ENCODE data around the gene C1orf50.

Gene C1orf50

GRCh38 chr1:42737257-42737656 lies 29.8 kb upstream of the C1orf50 start:
- no peak overlapping the region for H3K27ac ChIP-seq
- H3K36me3 ChIP-seq, result no peaks in the 10 kb centered on the region
- no peaks in the 10 kb centered on the region for H3K27me3 ChIP-seq
- H3K4me1 ChIP-seq (ENCODE audit: control insufficient read depth in 1 of 2, insufficient read depth in 1 of 2, low read depth in 1 of 2, low read length in 1 of 2), result peaks cover 0 to 2% of the 10 kb centered on the region in 2 experiments
- H3K4me3 ChIP-seq (ENCODE audit: low read depth in 1 of 2, low read length in 1 of 2), result no peak overlapping the region
- H3K9me3 ChIP-seq, result no peaks in the 10 kb centered on the region
- TF ChIP-seq, protein P1, sequence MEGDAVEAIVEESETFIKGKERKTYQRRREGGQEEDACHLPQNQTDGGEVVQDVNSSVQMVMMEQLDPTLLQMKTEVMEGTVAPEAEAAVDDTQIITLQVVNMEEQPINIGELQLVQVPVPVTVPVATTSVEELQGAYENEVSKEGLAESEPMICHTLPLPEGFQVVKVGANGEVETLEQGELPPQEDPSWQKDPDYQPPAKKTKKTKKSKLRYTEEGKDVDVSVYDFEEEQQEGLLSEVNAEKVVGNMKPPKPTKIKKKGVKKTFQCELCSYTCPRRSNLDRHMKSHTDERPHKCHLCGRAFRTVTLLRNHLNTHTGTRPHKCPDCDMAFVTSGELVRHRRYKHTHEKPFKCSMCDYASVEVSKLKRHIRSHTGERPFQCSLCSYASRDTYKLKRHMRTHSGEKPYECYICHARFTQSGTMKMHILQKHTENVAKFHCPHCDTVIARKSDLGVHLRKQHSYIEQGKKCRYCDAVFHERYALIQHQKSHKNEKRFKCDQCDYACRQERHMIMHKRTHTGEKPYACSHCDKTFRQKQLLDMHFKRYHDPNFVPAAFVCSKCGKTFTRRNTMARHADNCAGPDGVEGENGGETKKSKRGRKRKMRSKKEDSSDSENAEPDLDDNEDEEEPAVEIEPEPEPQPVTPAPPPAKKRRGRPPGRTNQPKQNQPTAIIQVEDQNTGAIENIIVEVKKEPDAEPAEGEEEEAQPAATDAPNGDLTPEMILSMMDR (IDR thresholded peaks at IDR 0.05), result no peak

GRCh38 chr1:42737986-42738677 lies 28.9 kb upstream of the C1orf50 start:
- Histone ChIP-seq H3K36me3 (no peaks in the 10 kb centered on the region), H3K9me3 (no peaks in the 10 kb centered on the region), H3K27ac (no peak overlapping the region), H3K4me1 (ENCODE audit: control insufficient read depth in 1 of 2, insufficient read depth in 1 of 2, low read depth in 1 of 2, low read length in 1 of 2) (peaks cover 0 to 2% of the 10 kb centered on the region in 2 experiments), H3K27me3 (no peaks in the 10 kb centered on the region), H3K4me3 (ENCODE audit: low read depth in 1 of 2, low read length in 1 of 2) (no peak overlapping the region)
- TF ChIP-seq, protein P1 (IDR thresholded peaks at IDR 0.05), result no peak

GRCh38 chr1:42738678-42739226 lies 28.3 kb upstream of the C1orf50 start:
- Histone ChIP-seq H3K36me3 (no peaks in the 10 kb centered on the region), H3K4me3 (ENCODE audit: low read depth in 1 of 2, low read length in 1 of 2) (no peak overlapping the region), H3K4me1 (ENCODE audit: control insufficient read depth in 1 of 2, insufficient read depth in 1 of 2, low read depth in 1 of 2, low read length in 1 of 2) (peaks cover 0 to 2% of the 10 kb centered on the region in 2 experiments), H3K9me3 (no peaks in the 10 kb centered on the region), H3K27me3 (no peaks in the 10 kb centered on the region), H3K27ac (no peak overlapping the region)
- TF ChIP-seq, protein P1 (IDR thresholded peaks at IDR 0.05), result no peak

DNA sequence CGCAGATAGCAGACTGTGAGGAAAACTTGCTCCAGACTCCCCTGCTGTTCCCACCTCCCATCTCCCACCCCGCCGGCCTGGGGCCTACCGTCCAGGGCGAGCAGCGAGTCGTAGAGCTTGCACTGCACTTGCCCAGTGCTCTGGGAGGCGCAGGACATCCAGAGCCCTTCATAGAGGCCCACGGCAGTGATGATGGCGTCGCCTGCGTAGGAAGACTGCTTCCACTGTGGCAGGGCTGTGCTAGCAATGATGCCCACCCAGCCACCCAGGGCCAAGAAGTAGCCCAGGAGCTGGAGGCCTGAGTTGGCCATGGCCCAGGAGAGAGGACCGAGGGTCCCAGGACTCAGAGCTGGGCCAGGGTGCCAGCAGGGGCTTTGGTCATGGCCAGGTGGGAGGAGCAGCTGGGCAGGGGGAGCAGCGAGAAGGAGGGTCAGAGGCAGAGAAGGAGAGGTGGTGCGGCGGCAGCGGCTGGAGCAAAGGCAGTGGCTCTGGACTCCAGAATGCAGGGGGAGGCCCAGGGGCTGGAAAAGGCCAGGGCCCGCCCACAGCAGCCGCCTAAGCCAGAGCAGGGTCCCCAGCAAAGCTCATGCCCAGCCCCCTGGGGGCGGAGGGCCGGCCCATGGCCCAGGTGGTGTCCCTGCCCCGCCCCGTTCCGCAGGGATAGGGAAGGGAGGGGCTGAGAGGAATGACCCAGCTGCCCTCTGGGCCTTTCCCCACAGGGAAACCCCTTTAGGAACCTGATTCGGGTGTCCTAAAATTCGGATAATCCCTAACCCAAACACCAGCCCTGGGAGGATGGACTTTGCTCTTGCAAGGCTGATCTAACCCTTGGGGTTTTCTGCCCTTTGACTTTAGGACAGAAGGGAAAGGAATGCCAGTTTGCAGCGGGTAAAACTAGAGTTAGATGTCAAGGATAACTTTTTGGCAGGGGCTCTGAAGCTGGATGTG lies 27.0 kb upstream of the C1orf50 start, which contains the start of gene CLDN19:
CLDN19 (minus strand) TSS at position 484 of the 948 bp plus-strand sequence; CDS start at position 311, 173 bp downstream.
- H3K27me3 ChIP-seq, result no peaks in the 10 kb centered on the region
- TF ChIP-seq, protein P1 (IDR thresholded peaks at IDR 0.05), result no peak
- H3K4me1 ChIP-seq (ENCODE audit: control insufficient read depth in 1 of 2, insufficient read depth in 1 of 2, low read depth in 1 of 2, low read length in 1 of 2), result peaks cover 0 to 2% of the 10 kb centered on the region in 2 experiments
- H3K27ac ChIP-seq, result no peak within 1 kb of the TSS
- H3K9me3 ChIP-seq, result no peaks in the 10 kb centered on the region
- no peaks in the 10 kb centered on the region for H3K36me3 ChIP-seq
- H3K4me3 ChIP-seq (ENCODE audit: low read depth in 1 of 2, low read length in 1 of 2), result no peak within 1 kb of the TSS

DNA sequence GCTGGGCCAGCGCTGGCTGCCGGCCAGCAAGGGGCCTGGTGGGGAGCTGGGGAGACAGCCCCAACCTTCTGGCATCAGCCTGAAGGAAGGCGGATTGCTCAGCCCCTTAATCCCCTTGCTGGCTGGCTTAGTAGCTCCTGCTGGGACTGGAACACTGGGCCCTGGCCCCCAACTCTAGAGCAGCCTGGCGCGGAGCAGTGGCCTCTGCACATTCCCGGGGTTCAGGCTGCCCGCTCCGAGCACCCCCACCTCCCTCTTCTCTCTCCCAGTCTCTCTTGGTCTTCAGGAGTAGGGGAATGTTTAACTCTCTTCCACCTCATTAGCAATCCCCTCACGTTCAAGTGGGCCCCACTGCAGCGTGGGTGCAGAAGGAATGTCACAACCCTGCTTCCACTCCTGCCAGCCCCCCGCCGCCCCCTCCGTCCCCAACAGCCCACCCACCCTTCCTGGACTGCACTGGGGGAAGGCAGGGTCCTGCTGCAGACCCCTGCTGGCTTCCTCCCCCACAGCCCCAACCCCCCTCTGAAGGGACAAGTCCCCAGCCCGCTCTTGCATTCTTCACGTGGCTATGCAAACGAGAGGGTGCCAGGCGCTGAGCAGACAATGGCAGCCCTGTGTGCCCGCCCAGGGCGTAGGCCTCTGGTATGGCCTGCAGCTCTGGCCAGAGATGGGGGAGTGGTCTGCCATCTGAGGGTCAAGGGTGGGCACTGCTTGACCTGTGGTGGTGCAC lies 26.0 kb upstream of the C1orf50 start:
- TF ChIP-seq, protein P1 (IDR thresholded peaks at IDR 0.05), result no peak
- H3K9me3 ChIP-seq, result no peaks in the 10 kb centered on the region
- peaks cover 0 to 2% of the 10 kb centered on the region in 2 experiments for H3K4me1 ChIP-seq (ENCODE audit: control insufficient read depth in 1 of 2, insufficient read depth in 1 of 2, low read depth in 1 of 2, low read length in 1 of 2)
- H3K4me3 ChIP-seq (ENCODE audit: low read depth in 1 of 2, low read length in 1 of 2), result no peak overlapping the region
- no peak overlapping the region for H3K27ac ChIP-seq
- H3K36me3 ChIP-seq, result peaks cover 6% of the 10 kb centered on the region
- H3K27me3 ChIP-seq, result no peaks in the 10 kb centered on the region

Measured in neutrophil (primary cell).